GM12878 (cell line): Measurements from ENCODE around the gene TRPV5. TPM values are rescaled to one million over a fixed set of nuclear protein-coding genes. Genes with fewer than 3 reads are reported as not detected.

Source experiments
- ATAC-seq: fragments of 200-7000 bp; cut with Tn5 transposase; 3 replicates; pipeline ENCODE4 v1.9.1; 2020; ENCODE audit warnings: mild to moderate bottlenecking, moderate library complexity
- BruUV-seq: library from RNA; stranded (reverse); fragments of 400-500 nt; replicated peaks from 2 replicates; lab custom pipeline; 2021; lab: Mats Ljungman, UMichigan
- CTCF ChIA-PET: fragments of 300-600 bp; sonication (Branson Sonifier 250); formaldehyde crosslinking; extraction: SDS; loops from one replicate; lab custom pipeline; 2021; ENCODE audit warnings: inconsistent platforms; lab: Yijun Ruan, JAX
- POLR2A ChIA-PET: fragments of 350-600 bp; formaldehyde crosslinking; extraction: SDS; loops from one replicate; lab custom pipeline; 2021; ENCODE audit warnings: inconsistent platforms; lab: Charles Lee
- RAD21 ChIA-PET: fragments of 300-600 bp; sonication (Branson Sonifier 250); formaldehyde crosslinking; loops from one replicate; lab custom pipeline; 2023; ENCODE audit warnings: antibody characterized with exemption; ENCODE audit not compliant: unreplicated experiment; lab: Charles Lee
- SMC1A ChIA-PET: fragments of 300-600 bp; sonication (Branson Sonifier 250); formaldehyde crosslinking; loops from one replicate; lab custom pipeline; 2023; ENCODE audit not compliant: unreplicated experiment, uncharacterized antibody; lab: Charles Lee
- DNase-seq: peaks from one replicate; pipeline ENCODE4 v3.0.0-alpha.2; 2011; ENCODE audit warnings: low read depth, low spot score
- FAIRE-seq: peaks from 3 replicates; lab custom pipeline; 2011; peaks lifted over from hg19 to GRCh38; lab: Jason Lieb, UNC
- H2AFZ ChIP-seq: 2 replicates; pipeline ENCODE4 v1.6.0; 2011; ENCODE audit warnings: low read depth, low read length, control low read depth; ENCODE audit not compliant: control insufficient read depth
- H3K27ac ChIP-seq: 2 replicates; pipeline ENCODE4 v1.5.1; 2011; ENCODE audit warnings: control low read depth; ENCODE audit not compliant: control insufficient read depth, insufficient read depth
- H3K27me3 ChIP-seq, 2 experiments: replicated peaks in 1 of 2; 2 replicates each; pipeline versions ENCODE4 v1.6.0 to v1.6.1; 2011; ENCODE audit warnings: low read length in 1 of 2; ENCODE audit not compliant: control insufficient read depth in 2 of 2, insufficient read depth in 2 of 2
- H3K36me3 ChIP-seq, 2 experiments: 2 replicates each; pipeline ENCODE4 v1.5.1; 2011; ENCODE audit warnings: low read length in 1 of 2; ENCODE audit not compliant: control insufficient read depth in 2 of 2, insufficient read depth in 2 of 2
- H3K4me1 ChIP-seq: 2 replicates; pipeline ENCODE4 v1.6.1; 2011; ENCODE audit warnings: mild to moderate bottlenecking, low read length, moderate library complexity, mixed read lengths; ENCODE audit not compliant: control insufficient read depth, insufficient read depth
- H3K4me2 ChIP-seq: 2 replicates; pipeline ENCODE4 v1.6.0; 2011; ENCODE audit warnings: control low read depth; ENCODE audit not compliant: control insufficient read depth, insufficient read depth
- H3K4me3 ChIP-seq: fragments of 200-600 bp; sonication (generic); 2 replicates; pipeline ENCODE4 v1.5.1; 2016
- H3K79me2 ChIP-seq: 2 replicates; pipeline ENCODE4 v1.6.0; 2011; ENCODE audit warnings: low read length; ENCODE audit not compliant: control insufficient read depth, insufficient read depth
- H3K9ac ChIP-seq: 2 replicates; pipeline ENCODE4 v1.8.0; 2011; ENCODE audit warnings: low read length, control low read depth, mixed read lengths; ENCODE audit not compliant: control insufficient read depth, insufficient read depth
- H3K9me3 ChIP-seq: replicated peaks from 3 replicates; pipeline ENCODE4 v1.5.1; 2011; ENCODE audit warnings: mild to moderate bottlenecking, low read length; ENCODE audit not compliant: control insufficient read depth, insufficient read depth
- H4K20me1 ChIP-seq: 2 replicates; pipeline ENCODE4 v1.6.0; 2011; ENCODE audit not compliant: control insufficient read depth, insufficient read depth
- BHLHE40 ChIP-seq, 2 experiments: fragments of 450-650 bp in 1 of 2; IDR thresholded peaks; 2 replicates each; pipeline ENCODE4 v1.6.1; 2011 to 2017; ENCODE audit warnings: low read depth in 2 of 2, borderline replicate concordance in 1 of 2, improper control_type of control experiment in 1 of 2, low read length in 1 of 2, mild to moderate bottlenecking in 1 of 2
- IRF5 ChIP-seq: fragments of 450-650 bp; IDR thresholded peaks from 2 replicates; pipeline ENCODE4 v1.6.1; 2017; ENCODE audit warnings: borderline replicate concordance
- MYC ChIP-seq: IDR thresholded peaks from 2 replicates; pipeline ENCODE4 v1.6.1; 2011; ENCODE audit warnings: mild to moderate bottlenecking, low read length, moderate library complexity, inconsistent platforms; ENCODE audit not compliant: insufficient read depth, insufficient replicate concordance, insufficient read length, severe bottlenecking
- WGBS: methylation state at CpG from one replicate; pipeline ENCODE4 v1.1.6; 2016; ENCODE audit warnings: low lambda C conversion rate; ENCODE audit not compliant: insufficient replicate concordance, insufficient coverage; ENCODE audit errors: missing lambda C conversion rate; 5-methylcytosine and 5-hydroxymethylcytosine counted together
- in situ Hi-C: fragments of 300-500 bp; cut with MboI; formaldehyde crosslinking; loops from 9 replicates; pipeline ENCODE4 v1.14.3; 2018; ENCODE audit warnings: mixed read lengths
- intact Hi-C: fragments of 100-400 bp; cut with micrococcal nuclease; formaldehyde crosslinking; loops from one replicate; pipeline ENCODE4 v1.14.2; 2022; ENCODE audit not compliant: unreplicated experiment
- polyA plus RNA-seq, 11 experiments: library from polyadenylated mRNA; depleted of rRNA in 4 of 11; unstranded in 6 of 11; stranded (reverse) in 5 of 11; fragments of >200 nt; fragmentation: Nextera tagmentation in 4 of 11; fragmentation: Illumina TruSeq in 1 of 11; extraction: Ambion mirVana in 4 of 11; extraction: Trizol in 1 of 11; gene quantifications; 1 replicate in 1 of 11; 2 replicates in 10 of 11; pipeline versions ENCODE4 v1.2.1 to v1.2.3, GENCODE V29; 2011 to 2016; ENCODE audit warnings: inconsistent platforms in 2 of 11, missing spikeins in 2 of 11, low read depth in 1 of 11
- total RNA-seq, 4 experiments: library from RNA; depleted of rRNA in 3 of 4; stranded (reverse); fragments of >200 nt in 3 of 4; fragmentation: Illumina TruSeq in 1 of 4; extraction: Trizol in 1 of 4; gene quantifications; 2 replicates each; pipeline versions ENCODE4 v1.2.1 to v1.2.3, GENCODE V29; 2013 to 2021
- TF ChIP-seq, protein P1 (sequence below): fragments of 450-650 bp; IDR thresholded peaks from 2 replicates; pipeline ENCODE4 v1.6.1; 2018; ENCODE audit warnings: mild to moderate bottlenecking, low read depth, moderate library complexity; ENCODE audit not compliant: partially characterized antibody
- TF ChIP-seq, protein P2 (sequence below): IDR thresholded peaks from 2 replicates; pipeline ENCODE4 v1.6.1; 2011; ENCODE audit warnings: low read depth, low read length, improper control_type of control experiment, borderline replicate concordance

TRPV5 gene
- total and polyA plus RNA-seq, 10 of the 15 experiments (the other 5 are each of a cell fraction or from before 2014, with no cell fraction given), result not detected

- 25% methylated on average over 12 of the region's 12 CpGs for WGBS
Measured at GRCh38 chr7:142934056-142934455, 510 bp upstream of the TRPV5 start.

More at GRCh38 chr7:142934056-142934455, 510 bp upstream of the TRPV5 start:
- H3K27ac ChIP-seq, result no peak overlapping the region
- no peak overlapping the region for H2AFZ ChIP-seq
- ChIA-PET SMC1A (no interaction called here), RAD21 (no interaction called here), POLR2A (no interaction called here), CTCF (interaction anchor here (1.2 to 1.3 kb wide), 2 partner anchors 53 to 61 kb away, joined by 3 to 4 read pairs; no protein-coding TSS in a partner anchor)
- H3K36me3 ChIP-seq, result no peaks in the 10 kb centered on the region
- no peaks in the 10 kb centered on the region; a peak in 2 of 4 replicates for H3K27me3 ChIP-seq
- BruUV-seq, result no TSS peak
- FAIRE-seq, result no peak
- no peak overlapping the region for H3K4me3 ChIP-seq
- no peak for TF ChIP-seq MYC
- TF ChIP-seq, protein P1, sequence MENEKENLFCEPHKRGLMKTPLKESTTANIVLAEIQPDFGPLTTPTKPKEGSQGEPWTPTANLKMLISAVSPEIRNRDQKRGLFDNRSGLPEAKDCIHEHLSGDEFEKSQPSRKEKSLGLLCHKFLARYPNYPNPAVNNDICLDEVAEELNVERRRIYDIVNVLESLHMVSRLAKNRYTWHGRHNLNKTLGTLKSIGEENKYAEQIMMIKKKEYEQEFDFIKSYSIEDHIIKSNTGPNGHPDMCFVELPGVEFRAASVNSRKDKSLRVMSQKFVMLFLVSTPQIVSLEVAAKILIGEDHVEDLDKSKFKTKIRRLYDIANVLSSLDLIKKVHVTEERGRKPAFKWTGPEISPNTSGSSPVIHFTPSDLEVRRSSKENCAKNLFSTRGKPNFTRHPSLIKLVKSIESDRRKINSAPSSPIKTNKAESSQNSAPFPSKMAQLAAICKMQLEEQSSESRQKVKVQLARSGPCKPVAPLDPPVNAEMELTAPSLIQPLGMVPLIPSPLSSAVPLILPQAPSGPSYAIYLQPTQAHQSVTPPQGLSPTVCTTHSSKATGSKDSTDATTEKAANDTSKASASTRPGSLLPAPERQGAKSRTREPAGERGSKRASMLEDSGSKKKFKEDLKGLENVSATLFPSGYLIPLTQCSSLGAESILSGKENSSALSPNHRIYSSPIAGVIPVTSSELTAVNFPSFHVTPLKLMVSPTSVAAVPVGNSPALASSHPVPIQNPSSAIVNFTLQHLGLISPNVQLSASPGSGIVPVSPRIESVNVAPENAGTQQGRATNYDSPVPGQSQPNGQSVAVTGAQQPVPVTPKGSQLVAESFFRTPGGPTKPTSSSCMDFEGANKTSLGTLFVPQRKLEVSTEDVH, result no peak
- no peak for TF ChIP-seq BHLHE40 (IDR thresholded peaks at IDR 0.05; ENCODE audit: borderline replicate concordance in 1 of 2, low read depth in 2 of 2, low read length in 1 of 2)
- TF ChIP-seq, protein P2, sequence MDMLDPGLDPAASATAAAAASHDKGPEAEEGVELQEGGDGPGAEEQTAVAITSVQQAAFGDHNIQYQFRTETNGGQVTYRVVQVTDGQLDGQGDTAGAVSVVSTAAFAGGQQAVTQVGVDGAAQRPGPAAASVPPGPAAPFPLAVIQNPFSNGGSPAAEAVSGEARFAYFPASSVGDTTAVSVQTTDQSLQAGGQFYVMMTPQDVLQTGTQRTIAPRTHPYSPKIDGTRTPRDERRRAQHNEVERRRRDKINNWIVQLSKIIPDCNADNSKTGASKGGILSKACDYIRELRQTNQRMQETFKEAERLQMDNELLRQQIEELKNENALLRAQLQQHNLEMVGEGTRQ, result no peak
- no peak for TF ChIP-seq IRF5
- no peaks in the 10 kb centered on the region for H3K9me3 ChIP-seq
- no peaks in the 10 kb centered on the region for H4K20me1 ChIP-seq
- no peak for ATAC-seq
- H3K4me1 ChIP-seq, result no peaks in the 10 kb centered on the region
- H3K4me2 ChIP-seq, result no peak overlapping the region
- DNase-seq, result no peak
- in situ Hi-C loops (no loop called here), intact Hi-C loops (no loop called here)
- H3K79me2 ChIP-seq, result no peaks in the 10 kb centered on the region
- no peak overlapping the region for H3K9ac ChIP-seq
